M059J (cell line): ENCODE data around the gene OCEL1. TPM values are rescaled to one million over a fixed set of nuclear protein-coding genes. Genes with fewer than 3 reads are reported as not detected.

Experiments
- DNase-seq: peaks from one replicate; pipeline ENCODE4 v3.0.0-alpha.2; 2012; ENCODE audit warnings: low read depth
- total RNA-seq: library from RNA; depleted of rRNA; stranded (reverse); fragments of >200 nt; shearing (Covaris generic); gene quantifications from 2 replicates; pipeline ENCODE4 v1.2.3, GENCODE V29; 2014

Gene OCEL1
- total RNA-seq, 1 experiment from 2014 or later = 9.7 TPM

DNA sequence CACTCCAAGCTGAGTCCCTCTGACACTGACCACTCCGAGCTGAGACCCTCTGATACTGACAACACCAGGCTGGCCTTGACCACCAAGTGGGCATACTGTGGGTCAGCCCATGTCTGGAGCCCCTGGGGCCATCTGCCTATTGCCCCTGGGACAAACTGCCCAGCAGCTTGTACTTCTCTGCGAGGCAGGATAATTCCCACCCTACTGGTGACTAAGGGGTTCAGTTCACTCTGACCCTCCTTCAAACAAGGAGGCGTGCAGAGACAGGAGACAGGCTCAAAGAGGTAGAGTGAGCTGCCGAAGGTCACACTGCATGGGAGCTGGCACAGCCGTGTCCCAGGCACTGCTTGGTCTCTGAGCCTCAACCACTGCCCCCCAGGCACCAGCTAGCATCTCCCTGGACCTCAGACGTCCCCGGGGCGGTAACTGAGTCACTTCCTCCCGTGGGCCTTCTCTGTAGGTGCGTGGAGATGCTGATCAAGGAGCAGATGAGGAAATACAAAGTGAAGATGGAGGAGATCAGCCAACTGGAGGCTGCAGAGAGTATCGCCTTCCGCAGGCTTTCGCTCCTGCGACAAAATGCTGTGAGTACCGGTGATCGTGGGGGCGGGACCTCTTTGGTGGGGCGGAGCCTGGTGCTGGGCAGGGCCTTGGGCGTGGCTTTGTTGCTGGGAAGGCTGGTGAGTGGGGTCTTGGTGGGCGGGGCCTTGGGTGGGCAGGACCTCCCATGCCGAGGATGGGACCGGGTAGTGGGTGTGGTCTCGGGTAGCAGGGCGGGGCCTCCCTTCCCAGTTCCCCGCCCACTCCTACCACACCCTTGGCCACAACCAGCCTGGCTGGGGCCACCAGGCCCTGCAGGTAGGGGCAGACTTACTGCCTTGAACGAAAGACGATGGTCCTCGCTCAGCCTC is 16.6 kb upstream of the OCEL1 start:
- DNase-seq = peak; percentile 63

DNA sequence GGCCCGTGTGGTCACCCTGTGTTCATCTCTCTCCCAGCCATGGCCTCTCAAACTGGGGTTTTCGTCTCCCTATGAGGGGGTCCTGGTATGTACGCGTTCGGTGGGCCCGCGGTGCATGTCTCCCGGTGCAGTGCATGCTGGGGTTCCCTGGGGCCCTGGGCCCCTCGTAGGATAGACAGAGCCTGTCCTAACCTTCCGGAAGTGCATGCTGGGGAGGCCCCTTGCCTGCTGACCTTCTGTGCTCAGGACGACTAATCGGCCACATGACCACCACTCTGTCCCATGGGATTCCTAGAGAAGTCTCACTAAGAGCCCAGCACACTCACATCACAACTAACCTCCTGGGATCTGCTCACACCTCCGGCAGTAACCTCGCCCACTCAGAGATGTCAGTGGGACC is 15.7 kb upstream of the OCEL1 start:
- DNase-seq = no peak

GRCh38 chr19:17211547-17212446 is 14.2 kb upstream of the OCEL1 start:
- DNase-seq = no peak

DNA sequence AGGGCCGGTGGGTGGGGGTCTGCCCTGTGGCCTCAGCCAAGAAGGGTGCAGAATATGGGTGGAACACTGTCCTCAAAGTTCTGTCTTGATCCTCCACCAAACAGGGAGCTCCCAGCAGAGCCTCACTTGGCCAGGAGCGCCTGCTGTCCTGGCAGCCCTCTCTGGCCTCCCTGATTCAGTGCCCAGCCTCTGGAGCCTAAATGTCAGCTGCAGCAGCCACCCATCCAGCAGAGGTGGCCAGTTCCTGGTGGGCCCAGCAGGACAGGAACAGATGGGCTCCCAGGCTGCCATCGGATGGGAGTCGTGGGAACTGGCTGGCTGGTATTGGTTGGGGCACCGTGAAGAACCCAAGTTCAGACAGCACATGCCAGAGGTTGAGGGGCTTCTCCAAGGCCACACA is 12.7 kb upstream of the OCEL1 start:
- DNase-seq = no peak

DNA sequence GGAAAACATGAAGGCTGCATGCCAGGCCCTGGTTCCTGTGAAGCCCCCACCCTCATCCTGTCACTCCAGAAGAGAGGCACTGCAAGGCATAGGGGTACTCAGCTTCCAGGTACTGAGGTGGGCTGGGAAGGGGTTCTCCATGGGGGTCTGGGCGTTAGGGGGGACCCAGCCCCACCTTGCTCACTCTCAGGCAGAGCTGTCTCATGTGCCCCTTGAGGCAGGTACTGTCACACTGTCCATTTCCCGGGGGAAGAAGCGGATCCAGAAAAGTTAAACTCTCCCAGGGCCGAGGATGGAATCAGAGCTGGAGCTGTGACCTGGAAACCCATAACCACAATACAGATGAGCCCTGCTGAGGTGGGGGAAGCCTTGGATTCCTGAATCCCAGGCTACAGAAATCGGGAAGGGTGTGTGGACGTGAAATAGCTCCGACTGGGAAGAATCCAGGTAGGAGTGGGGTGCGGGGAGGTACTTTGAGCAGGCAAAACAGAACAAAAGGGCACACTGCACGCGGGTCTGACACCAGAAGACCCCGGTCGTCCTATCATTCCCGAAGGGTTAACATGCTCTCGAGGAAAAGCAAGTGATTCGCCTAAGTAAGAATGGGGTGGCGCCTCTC is 11.4 kb upstream of the OCEL1 start:
- DNase-seq = no peak

DNA sequence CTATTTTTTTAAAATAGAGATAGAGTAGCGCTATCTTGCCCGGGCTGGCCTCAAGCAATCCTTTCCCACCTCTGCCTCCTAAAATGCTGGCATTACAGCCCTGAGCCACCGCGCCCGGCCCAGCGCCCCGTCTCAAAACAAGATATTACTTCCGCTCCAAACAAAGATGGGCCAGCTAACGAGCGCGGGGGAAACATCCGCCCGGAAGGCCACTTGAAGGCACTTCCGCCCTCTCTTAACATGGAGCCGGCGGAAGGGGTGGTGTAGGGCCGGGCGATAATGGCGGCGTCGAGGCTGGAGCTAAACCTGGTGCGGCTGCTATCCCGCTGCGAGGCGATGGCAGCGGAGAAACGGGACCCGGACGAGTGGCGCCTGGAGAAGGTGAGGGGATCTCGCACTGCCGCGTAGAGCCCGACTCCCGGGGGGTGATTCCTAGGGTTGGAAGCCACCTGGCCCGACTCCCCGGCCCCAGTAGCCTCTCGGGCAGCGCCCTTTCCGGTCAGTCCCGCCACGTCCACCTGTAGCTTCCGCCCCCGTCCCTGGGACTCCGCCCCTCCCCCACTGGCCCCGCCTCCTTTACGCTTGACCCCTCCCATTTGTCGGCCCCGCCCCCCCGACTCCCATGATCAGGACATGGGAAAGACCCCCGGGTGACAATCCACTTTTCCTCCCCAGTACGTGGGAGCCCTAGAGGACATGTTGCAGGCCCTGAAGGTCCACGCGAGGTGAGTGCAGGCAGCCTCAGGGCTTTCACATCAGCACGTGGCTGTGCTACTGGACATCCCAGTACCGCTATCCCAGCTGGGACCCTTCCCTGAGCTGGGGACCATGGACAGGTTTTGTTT is 10.7 kb upstream of the OCEL1 start, which contains the start of gene USE1:
TSS of gene USE1 (plus strand) at position 231 of the 845 bp plus-strand sequence. CDS start at position 280, 49 bp downstream.
- DNase-seq = peak; percentile 88

- no peak for DNase-seq
Observed at GRCh38 chr19:17216058-17216670, 9.9 kb upstream of the OCEL1 start.

- no peak for DNase-seq
Observed at GRCh38 chr19:17219286-17219685, 6.7 kb upstream of the OCEL1 start.

- DNase-seq = peak; percentile 85
Observed at GRCh38 chr19:17220207-17220758, 5.7 kb upstream of the OCEL1 start.

DNA sequence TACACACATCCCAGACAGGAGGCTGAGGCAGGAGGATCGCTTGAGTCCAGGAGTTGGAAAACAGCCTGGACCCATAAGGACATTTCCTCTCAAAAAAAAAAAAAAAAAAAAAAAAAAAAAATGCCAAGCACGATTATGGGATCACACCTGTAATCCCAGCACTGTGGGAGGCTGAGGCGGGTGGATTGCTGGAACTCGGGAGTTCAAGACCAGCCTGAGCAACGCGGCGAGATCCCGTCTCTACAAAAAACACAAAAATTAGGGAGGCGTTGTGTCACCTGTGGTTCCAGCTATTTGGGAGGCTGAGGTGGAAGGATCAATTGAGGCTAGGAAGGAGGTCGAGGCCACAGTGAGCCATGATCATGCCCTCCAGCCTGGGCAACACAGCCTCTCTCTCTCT is 973 bp upstream of the OCEL1 start:
- DNase-seq = no peak

DNA sequence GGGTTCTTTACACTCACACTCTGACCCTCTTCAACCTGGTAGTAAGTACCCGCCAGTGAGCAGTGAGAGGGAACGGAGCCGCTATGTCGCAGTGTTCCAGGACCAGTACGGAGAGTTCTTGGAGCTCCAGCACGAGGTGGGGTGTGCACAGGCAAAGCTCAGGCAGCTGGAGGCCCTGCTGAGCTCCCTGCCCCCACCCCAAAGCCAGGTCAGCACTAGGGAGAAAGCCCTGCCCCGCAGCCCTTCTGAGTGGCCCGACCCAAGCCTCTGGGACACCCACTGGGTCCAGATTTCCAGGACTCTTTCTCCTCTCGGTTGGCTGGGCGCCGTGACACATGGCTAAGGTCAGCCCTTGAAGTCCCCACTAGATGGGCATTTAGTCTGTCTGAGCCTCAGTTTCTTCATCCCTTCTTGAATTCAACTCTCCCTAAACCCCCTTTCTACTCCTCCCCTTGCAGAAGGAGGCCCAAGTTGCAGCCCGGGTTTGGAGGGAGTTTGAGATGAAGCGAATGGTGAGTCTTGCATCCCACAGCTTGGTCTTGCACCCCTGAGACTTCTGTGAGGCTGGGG is 1.9 kb downstream of the OCEL1 start:
- DNase-seq = no peak

- no peak for DNase-seq
Observed at GRCh38 chr19:17229890-17230289, 3.9 kb downstream of the OCEL1 start.

GRCh38 chr19:17232258-17232657 is 6.2 kb downstream of the OCEL1 start:
- no peak for DNase-seq

DNA sequence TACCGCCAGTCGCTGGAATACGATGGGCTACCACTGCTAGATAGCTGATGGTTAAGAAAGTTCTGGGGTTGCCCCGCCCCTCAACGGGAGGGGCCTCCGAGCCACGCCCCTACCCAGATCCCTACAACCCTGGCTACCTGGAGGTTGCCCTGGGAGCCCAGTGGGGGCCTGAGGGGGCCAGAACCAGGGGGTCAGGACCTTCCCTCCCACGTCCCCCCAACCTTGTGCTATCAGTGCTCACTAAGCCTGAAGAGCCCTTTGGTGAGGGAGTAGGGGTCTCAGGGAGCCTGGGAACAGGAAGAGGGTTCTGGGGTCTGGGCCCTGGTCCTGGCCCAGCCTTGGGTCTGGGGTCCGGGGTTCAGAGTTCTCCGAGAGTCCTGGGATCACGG is 8.9 kb downstream of the OCEL1 start:
- DNase-seq = peak; percentile 40

- DNase-seq = peak; percentile 71
Observed at GRCh38 chr19:17235300-17235970, 9.4 kb downstream of the OCEL1 start.

DNA sequence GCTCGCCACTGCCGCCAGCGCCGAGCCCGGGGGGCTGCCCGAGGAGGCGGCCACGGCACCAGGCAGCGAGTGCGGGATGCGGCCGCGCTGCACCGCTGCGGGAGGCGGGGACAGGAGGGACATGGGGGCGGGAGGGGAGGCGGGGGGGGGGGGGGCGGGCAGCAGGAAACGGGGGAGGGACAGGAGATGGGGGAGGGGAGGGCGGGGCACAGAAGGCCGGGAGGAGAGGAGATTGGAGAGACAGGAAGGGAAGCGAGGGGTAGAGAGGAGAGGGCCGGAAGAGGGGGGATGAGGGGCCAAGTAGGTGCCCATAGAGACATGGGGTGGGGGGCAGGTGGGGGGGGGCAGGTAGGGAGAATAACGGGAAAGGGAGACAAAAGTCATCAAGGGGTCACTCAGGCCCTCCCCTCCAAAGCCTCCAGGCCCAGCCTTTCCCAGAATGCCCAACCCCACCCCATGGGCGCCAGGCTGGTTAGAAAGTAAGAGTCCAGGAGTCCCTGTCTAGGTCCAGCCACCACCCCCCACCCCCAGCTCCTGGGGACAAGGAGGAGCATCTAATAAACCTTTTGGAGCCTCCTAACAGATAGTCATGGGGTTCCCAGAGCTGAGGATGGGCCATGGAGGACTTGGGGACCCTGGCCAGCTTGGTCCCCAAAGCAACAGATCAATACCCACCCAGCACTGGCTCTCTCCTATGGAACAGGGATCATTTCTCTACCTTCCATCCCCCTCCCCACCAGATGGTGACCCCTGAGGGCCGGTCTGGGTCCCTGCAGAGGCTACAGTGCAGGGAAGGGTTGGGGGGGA is 10.1 kb downstream of the OCEL1 start:
- peak; percentile 65 for DNase-seq

GRCh38 chr19:17236811-17237543 is 11.0 kb downstream of the OCEL1 start:
- DNase-seq = no peak
